Femur (tissue), 1 donor: ENCODE results near the gene PHLDB1.

ENCODE experiments used
- DNase-seq: peaks from one replicate; pipeline ENCODE4 v3.0.0-alpha.2; 2017

PHLDB1 gene

DNA sequence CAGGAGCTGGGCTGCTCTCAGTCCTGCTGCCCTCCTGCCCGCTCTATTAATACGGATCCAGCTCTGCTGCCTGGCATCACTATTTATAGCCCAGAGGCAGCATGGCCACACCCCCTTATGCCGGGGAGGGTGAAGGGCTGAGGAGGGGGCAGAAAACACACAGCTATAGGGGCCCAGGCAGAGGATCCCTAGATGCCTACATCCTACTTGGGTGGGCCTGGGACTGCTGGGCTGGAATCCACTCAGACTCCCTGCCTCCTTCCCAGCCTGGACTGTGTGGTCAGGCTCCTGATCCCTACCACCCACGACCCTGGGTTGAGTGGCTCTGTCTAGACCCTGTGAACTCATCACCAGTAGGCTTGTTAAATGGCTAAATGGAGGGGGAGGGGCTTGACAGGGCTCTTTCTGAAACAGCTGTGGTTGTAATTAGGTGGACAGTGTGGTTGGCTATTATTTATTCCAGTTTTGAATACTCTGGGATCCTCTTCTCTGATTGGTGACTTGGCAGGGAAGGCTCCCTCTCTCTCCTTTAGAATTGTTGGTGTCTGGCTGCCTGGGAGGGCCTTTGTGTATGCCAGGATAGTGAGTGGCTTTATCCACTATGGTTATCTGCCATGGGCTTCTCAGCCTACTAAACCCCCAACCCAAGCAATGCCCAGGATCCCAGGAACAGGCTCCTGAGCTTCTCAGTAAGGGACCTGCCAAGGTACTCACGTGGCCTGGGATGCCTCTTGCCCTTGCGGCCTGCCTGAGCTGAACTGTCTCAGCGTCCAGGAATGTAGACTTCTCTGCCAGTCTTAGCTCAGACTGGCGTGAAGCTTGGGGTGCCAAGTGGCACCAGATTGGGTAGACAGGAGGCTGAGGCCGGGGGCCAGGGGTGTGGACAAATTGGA is 15.2 kb downstream of the PHLDB1 start:
- DNase-seq, result peak; percentile 68

DNA sequence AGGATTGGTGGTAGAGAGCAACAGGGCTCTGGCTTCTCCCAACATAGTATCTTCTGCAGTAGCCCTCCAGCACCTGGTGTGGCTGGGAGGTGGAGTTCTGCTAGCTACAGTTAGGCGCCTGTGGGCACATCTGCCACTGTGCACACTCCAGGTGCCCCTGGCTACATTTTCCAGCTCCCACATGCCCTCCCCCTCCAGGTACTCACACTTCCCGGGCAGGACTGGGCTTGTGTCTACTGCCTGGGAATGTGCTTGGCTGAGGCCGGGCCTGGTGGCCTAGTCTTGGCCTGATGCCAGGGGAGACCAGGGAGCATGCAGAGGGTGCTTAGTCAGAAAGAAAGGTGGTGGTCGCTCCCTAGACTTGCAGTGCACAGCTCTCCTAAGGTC is 15.8 kb downstream of the PHLDB1 start:
- DNase-seq, result no peak

DNA sequence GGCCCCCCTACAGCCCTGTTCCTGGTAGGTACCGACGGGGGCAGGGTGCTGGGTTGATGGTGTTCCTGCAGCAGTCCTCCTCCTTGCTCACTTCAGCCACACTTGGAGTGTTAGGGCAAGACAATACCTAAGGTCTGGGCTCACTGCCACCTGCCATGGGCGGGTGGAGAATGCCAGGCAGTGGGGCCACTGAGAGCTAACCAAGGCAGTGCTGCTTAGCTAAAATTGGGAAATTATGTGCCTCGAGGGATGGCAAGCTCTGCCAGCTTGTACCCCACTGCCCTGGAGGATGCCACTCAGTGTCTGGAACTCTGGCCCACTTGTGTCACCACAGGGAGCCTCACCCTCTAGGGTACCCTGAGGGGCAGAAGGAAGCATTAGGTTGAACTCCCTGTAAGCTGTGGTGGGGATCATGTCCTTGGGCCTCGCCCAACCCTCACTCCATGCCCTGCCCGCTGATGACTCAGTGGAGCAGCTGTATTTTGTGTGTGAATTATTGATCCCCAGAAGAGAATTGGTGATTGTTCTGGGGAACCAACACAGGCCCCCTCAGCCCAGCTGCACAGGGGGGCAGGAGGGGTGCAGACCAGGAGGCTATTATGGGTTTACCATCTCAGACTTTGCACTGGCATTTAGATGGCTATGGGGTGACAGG is 17.7 kb downstream of the PHLDB1 start:
- DNase-seq, result no peak

DNA sequence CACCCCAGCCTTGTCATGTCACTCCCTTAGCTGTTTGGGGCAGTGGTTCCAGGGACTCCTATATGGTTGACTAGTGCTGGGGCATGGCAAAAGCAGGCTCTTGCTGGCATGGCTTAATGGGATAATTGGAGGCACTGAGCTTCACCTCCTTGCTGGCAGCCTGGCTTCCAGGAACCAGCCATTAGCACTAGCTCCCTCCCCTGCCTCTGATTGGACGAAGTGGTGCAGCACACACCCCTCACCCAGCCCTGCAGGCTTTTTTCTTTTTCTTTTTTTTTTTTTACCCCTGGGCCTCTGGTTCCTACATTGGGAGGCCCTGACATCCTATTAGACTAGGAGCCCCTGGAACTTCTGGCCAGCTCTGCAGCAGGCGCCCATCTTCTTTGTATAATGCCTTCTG is 18.6 kb downstream of the PHLDB1 start:
- DNase-seq, result no peak

DNA sequence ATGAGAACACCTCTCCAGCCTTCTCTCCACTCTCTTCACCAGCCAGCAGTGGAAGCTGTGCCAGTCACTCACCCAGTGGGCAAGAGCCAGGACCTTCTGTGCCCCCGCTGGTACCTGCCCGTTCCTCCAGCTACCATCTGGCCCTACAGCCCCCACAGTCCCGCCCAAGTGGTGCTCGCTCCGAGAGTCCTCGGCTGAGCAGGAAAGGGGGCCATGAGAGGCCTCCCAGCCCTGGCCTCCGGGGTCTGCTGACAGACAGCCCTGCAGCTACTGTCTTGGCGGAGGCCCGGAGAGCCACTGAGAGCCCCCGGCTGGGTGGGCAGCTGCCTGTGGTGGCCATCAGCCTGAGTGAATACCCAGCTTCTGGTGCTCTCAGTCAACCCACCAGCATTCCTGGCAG is 20.2 kb downstream of the PHLDB1 start:
- no peak for DNase-seq

DNA sequence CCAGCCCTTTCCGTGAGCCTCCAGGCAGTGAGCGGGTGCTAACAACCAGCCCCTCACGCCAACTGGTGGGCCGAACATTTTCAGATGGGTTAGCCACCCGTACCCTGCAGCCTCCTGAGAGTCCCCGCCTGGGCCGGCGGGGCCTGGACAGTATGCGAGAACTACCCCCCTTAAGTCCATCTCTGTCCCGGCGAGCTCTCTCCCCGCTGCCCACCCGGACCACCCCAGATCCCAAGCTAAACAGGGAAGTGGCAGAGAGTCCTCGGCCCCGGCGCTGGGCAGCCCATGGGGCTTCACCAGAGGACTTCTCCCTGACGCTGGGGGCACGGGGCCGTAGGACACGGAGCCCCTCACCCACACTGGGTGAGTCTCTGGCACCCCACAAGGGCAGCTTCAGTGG is 20.6 kb downstream of the PHLDB1 start:
- no peak for DNase-seq

DNA sequence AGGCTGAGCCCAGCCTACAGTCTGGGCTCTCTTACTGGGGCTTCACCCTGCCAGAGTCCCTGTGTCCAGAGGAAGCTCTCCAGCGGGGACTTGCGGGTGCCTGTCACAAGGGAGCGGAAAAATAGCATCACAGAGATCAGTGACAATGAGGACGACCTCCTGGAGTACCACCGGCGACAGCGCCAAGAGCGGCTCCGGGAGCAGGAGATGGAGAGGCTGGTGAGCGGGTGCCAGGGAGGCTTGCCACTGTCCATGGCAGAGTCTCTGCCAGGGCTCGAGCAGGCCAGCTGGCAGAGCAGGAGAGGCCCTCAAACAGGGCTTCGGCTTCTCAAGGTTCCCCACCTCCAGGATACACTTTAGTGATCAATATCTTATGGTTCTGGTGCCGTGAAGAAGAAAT is 21.0 kb downstream of the PHLDB1 start:
- no peak for DNase-seq

DNA sequence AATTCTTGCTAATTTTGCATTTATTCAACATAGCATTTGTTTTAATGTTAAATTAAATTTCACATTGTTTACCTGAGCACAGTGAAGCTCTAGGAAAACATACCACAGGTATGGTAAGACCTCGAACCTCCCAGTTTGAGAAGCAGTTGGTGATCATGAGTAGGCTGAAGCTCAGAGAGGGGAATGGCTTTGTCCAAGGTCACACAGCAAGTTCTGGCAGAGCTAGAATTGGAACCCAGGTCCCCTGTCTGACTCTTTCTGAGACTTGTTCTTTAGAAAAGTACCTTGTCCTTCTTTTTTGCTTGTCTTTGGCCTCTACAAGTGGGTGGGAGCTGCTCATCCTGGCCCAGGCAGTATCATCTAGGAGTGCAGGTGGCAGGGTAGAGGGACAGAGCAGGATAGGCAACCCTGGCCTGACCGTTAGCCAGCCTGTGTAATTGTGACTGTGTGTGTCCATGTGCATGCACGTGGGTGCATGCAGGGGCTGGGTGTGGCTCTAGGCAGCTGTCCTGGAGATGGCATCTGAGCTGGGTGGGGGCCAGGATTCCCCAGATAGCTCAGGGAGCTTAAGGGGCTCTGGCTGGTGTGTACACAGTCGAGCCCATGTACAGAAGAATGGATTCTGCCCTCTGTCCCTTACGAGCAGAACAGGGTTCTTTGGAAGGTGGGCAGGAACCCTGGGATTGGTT is 21.6 kb downstream of the PHLDB1 start:
- DNase-seq, result peak; percentile 73

DNA sequence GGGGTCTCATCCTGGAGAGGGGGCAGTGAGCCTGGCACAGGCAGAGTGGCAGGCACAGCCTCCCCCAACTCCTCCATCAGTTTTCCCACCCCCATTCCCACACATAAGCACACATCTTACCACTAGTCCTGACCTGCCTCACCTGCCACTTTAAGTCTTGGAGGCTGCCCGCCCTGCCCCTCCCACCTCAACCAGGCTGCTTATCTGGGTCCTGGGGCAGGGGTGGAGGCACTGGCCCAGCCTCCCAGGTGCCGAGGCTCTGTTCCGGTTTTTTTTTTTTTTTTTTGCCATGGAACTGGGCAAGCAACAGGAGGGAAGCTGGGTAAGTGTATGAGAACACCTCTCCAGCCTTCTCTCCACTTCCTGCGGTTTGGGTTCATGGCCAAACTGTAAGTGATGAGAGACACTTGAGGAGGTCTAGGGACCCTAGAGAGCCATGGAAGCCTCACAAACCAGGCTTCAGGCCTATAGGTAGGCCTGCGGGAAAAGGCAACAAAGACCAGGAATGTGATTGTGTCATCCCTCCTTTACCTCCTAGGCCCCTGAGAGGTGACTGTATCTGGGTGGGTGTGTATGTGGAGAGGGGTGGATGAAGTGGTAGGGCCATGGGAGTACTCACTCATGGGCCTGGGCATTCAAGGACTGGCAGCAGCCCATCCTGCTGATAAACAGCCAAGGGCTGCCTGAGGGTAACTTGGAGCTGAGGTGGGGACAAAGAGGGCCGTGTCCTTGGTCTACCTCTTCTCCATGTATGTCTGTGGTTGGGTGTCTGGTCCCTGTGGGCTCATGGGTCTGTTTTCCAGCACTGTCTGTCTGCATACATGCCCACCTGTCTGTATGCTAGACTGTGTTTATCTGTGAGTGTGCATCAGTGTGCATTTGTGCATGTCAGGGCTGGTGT is 22.6 kb downstream of the PHLDB1 start:
- DNase-seq, result no peak

DNA sequence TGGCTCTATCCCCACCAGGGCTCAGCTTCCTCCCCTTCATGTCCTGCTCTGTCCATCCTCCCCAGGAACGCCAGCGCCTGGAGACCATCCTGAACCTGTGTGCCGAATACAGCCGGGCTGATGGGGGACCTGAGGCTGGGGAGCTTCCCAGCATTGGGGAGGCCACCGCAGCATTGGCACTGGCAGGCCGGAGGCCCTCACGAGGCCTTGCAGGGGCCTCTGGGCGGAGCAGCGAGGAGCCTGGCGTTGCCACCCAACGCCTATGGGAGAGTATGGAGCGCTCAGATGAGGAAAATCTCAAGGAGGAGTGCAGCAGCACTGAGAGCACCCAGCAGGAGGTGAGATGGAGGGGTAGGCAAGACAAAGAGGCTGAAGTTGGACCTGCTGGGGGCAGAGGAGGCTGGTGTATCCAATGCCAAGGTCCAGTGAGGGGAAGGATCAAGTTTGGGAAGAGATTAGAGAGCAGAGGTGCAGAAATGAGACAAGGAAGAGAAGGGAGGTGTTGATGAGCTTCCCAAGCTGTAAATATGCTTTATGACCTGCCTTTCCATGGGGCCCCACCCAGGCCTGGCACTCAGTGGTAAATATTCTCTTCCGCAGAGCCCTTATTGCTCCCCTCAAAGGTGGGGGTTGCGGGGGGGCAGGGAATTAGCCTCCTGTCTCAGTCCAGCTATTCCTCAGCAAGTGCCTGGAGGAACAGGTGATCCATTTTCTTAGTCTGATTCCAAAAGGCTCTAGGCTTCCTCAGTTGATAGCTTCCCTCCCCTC is 23.9 kb downstream of the PHLDB1 start:
- DNase-seq, result no peak

DNA sequence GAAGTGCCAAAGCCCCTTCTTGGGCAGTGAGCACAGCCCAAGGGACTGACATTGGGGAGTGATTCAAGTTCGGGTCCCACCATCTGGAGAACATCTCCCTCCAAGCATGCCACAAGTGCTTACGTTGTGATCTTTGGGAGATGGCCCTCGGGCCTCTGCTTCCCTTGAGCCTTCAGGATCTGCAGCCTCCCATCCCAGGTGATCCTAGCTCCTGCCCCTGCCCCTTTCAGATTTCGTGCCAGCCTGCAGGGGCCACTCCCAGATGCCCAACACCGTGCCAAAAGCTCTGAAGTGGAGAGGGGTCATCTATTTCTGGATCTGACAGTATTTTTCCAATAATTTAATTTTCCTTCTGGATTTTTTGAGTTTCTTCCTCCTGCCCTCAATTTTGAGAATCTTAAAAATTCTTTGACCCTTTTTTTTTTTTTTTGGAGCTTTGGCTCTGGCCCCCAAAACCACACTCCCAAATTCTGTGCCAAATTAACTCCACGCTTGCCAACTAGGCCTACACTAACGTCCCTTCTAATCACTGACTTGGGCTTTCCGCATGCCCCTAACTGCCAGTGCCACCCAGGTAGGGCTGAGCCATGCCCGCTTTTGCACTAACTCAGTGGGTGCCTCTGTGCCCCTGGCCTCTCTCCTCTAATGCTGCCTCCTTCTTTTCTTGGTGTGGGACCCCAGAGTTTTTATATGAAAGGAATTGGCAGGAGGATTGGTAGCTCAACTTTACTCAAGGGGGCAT is 25.3 kb downstream of the PHLDB1 start:
- DNase-seq, result no peak

DNA sequence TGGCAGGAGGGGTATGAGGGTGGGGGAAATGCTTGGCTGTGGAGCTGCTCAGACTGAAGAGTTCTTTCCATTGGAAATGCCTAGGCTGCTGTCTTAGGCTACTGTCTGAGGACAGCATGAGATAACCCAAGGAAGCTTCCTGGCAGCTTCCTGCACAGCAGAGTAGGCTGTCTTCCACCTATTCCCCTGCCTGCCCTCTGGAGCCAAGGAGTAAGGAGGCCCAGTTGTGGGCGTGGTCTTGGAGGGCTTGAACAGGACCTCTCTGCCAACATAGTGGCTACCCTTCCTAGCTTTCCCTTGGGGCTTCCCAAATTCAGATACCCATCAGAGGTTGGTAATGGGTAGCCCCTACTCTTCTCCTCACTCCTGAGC is 25.9 kb downstream of the PHLDB1 start:
- DNase-seq, result no peak

DNA sequence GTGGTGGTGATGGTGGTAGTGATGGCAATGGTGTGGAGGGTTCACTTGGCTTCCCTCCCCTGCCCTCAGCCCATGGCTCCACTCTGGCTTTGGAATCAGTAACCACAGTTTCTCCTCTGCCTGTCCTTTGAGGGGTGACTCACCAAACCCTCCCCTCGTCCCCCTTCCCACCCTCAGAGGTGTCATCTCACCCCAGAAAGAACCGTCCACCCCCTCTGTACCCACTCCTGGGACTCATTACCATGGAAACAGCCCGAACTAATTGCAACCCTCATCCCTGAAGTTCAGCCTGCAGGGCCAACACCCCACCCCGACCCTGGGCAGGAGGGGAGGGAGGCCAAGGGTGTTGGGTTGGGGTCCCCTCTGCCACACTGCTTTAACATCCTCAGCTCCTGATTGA is 26.6 kb downstream of the PHLDB1 start:
- no peak for DNase-seq

DNA sequence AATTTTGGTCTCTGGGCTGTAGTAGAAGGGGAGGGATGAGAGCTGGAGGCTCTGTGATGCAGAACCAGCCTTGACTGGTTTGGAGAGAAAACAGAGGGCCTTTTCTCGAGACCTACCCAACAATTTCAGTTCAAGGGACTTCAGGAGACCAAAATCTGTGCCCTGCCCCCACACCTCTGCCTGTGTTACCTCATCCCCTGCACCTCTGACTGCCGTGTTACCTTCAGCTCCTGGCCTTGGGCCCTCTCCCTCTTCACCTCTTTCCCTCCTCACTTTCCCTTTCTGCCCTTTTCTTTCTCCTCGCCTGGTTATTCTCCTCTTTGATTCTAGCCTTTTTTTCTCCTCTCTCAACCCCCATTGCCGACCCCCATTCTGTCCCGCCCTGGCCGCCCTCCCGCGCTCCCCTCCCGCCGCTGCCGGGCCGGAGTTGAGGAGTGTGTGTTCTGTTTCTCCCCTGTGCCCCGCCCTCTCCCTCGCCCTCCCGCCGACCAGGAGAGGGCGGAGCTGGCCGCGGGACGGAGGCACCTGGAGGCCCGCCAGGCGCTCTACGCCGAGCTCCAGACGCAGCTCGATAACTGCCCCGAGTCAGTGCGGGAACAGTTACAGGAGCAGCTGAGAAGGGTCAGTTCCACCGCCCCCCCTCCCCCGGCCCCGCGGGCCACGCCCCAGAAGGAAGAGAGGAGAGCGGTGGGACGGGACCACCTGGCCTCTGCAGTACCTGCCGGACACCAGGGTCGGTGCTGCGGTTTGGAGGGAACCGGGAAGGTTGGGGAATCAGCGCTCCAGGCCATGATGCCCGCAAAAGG is 27.2 kb downstream of the PHLDB1 start:
- peak; percentile 83 for DNase-seq

DNA sequence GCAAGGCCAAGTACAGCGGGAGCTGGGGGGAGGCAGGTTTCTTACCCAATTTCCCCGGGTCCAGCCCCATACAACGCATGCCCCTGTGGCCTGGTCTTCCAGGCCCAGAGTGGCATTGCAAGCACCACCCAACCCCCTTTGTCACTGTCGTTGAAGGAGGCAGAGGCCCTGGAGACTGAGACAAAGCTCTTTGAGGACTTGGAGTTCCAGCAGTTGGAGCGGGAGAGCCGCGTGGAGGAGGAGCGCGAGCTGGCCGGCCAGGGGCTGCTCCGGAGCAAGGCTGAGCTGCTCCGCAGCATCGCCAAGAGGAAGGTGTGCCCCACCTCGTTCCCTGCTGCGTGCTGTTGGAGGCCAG is 27.8 kb downstream of the PHLDB1 start:
- DNase-seq, result no peak

DNA sequence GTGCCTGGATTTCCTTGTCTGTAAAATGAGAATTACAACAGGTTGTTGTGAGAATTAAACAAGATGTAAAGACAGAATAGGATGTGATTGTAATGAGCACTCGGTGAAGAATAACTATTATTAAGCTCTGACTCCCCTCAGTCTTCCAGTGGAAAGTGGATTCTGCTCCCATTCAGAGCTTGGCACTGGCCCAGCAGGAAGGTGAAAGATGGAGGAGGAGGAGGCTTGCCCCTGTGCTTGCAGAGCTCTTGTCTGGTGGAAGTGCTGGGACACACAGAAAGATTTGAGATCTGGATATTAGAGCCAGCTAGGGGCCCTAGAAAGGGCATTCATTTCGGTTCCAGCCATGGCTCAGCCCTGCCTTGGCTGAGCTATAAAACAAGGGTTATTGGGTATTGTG is 28.2 kb downstream of the PHLDB1 start:
- no peak for DNase-seq

DNA sequence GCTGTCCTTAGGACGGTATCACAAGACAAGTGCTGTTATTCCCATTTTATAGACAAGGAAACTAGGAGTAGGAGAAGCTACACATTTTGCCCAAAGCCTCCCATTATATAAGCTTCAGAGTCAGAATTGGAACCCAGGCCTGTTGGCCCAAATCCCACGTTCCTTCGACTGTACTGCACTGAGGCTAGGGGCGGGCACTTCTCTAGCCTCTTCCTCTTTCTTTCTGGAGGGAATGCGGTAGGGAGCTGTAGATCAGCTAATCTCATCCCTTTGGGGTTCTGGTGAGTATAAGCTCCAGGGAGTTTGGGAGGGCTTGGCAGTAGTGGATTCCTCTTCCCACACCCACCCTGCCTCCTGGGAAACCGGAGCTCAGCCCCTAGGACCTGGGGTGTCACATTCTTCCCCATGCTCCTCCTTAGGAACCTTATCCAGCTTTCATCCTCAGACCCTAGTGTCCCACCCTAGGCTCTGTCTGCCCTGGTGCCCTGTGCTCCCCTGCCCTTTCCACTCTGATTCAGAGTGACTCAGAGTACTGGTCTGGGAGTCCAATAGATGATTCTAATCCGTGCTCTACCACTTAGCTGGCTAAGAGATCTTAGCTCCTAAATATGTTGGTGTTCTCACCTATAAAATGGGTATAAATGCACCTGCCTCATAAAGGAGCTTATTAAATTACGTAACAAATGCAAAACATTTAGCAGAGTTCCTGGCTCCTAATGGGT is 29.3 kb downstream of the PHLDB1 start:
- no peak for DNase-seq

DNA sequence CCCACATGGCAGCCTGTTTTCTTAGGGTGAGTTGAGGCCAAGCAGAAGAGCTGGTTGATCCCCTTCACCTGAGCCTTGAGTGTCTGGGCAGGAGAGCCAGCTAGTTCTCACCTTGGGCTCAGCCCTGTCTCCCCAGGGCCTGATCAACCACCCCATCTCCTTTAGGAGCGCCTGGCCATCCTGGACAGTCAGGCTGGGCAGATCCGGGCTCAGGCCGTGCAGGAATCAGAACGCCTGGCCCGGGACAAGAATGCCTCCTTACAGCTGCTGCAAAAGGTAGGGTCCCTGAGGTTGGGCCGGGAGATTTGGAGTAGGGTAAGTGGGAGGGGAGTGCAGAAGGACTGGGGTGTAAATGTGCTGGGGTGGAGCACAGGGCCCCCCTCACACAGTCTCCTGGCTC is 31.3 kb downstream of the PHLDB1 start:
- DNase-seq, result no peak

DNA sequence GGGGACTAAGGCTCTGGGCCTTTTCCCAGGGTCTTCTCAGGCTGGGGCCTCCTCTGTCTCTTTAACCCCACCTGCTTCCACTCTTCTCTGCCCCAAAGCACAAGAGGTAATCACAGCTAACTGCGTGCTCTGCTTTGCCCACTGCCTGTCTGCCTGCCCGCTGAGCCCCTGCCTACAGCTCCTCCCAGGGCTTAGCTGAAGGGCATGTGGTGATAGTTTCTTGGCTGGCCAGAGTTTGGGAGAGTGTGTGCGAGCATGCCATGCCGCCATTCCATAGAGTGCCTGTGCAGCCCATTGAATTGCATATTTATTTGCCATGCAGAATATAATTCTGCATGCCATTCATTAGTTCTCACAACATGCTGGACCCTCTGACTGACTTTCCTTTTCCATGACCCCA is 32.5 kb downstream of the PHLDB1 start:
- DNase-seq, result no peak
